ENCODE measurements around the gene E2F1. TPM values are rescaled to one million over a fixed set of nuclear protein-coding genes. Genes with fewer than 3 reads are reported as not detected.

Gene E2F1
- total and polyA plus RNA-seq, 2 donors (not counting 3 experiments of a cell fraction or from before 2014, with no cell fraction given), result 20.7 to 29.6 TPM

DNA sequence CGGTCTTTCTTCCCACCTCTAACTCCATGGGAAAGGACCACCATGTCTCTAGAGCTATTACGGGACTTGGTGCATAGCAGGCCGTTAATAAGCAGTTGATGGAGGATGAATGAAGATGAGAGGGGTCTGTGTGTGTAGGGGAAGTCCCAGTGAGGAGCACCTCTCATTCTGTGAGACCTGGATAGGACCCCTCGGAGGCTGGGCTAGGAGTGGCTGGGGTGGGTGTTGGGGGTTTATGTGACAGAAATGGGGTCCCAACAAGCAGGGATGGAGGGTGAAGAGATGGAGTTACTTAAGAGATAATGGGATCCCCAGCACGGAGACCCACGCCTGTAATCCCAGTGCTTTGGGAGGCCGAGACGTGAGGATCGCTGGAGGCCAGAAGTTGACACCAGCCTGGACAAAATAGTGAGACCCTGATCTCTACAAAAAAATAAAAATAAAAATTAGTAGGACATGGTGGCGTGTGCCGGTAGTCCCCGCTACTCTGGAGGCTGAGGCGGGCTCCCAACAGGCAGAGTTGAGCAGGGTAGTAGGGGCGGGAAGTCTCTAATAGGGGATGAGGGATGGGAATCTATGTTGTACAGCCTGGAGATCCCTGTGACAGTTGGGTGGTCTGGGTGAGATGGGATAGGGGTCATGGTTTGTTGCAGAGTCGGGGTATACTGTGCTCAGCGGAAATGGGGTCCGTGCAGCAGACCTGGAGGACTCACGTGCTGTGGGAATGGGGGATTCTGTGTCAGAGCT, 44.9 kb upstream of the E2F1 start:
- TSS peak; percentile 80 for BruUV-seq (replicated peaks)
- peak overlapping the region; percentile 66 for H3K9ac ChIP-seq (replicated peaks; ENCODE audit: extremely low read depth, insufficient read depth, low read length)
- peak overlapping the region; percentile 44 for H3K27ac ChIP-seq (ENCODE audit: insufficient read depth, low read depth, low read length)
- intact Hi-C loops (cut with micrococcal nuclease) (loop anchor here (1.0 to 5.0 kb wide), 6 partner anchors 44 to 396 kb away; partner anchors contain the start of genes E2F1 and NECAB3), dilution Hi-C loops (cut with MboI; ENCODE audit: extremely low pct_ligation_motif_present, low sequenced_read_pairs) (no loop called here)
- H3K36me3 ChIP-seq (ENCODE audit: control insufficient read depth in 2 of 2, extremely low read depth in 1 of 2, insufficient read depth in 2 of 2, low read length in 2 of 2), result no peaks in the 10 kb centered on the region
- H3K4me2 ChIP-seq (ENCODE audit: insufficient read depth, low read length), result peak overlapping the region; percentile 71
- DNase-seq (ENCODE audit: low read depth, low spot score) (no peak), FAIRE-seq (no peak)
- H4K20me1 ChIP-seq (replicated peaks; ENCODE audit: control insufficient read depth, extremely low read depth, insufficient read depth, low read length), result no peaks in the 10 kb centered on the region
- peak overlapping the region; percentile 97 for H2AFZ ChIP-seq (ENCODE audit: low read depth, low read length)
- CTCF ChIA-PET, result interaction anchor here (0.6 to 2.0 kb wide), 5 partner anchors 11 to 337 kb away, joined by 3 to 14 read pairs (median 8); partner anchors contain the start of genes CHMP4B and PXMP4
- peaks cover 22% of the 10 kb centered on the region for H3K4me1 ChIP-seq (ENCODE audit: control insufficient read depth, extremely low read depth, insufficient read depth, low read length)
- no peaks in the 10 kb centered on the region for H3K79me2 ChIP-seq (ENCODE audit: control insufficient read depth, insufficient read depth, low read length)
- POLR2A ChIA-PET, result no interaction called here
- TF ChIP-seq POLR2A (IDR thresholded peaks at IDR 0.05; ENCODE audit: low read depth, low read length) (no peak), POLR2AphosphoS5 (IDR thresholded peaks at IDR 0.05; ENCODE audit: insufficient read depth, low read depth, low read length) (no peak), FOS (IDR thresholded peaks at IDR 0.05; ENCODE audit: borderline replicate concordance, insufficient read depth, low read length) (no peak), JUN (IDR thresholded peaks at IDR 0.05; ENCODE audit: borderline replicate concordance, insufficient read depth, insufficient read length, low read depth) (no peak), MYC (IDR thresholded peaks at IDR 0.05; ENCODE audit: low read depth, low read length) (no peak), MAX (IDR thresholded peaks at IDR 0.05; ENCODE audit: insufficient read depth, insufficient read length) (no peak), EZH2 (IDR thresholded peaks at IDR 0.05; ENCODE audit: borderline replicate concordance, low read depth, low read length, severe bottlenecking) (no peak), GATA2 (IDR thresholded peaks at IDR 0.05; ENCODE audit: insufficient read depth, insufficient read length, low read depth, low read length) (no peak)
- TF ChIP-seq, protein P1, sequence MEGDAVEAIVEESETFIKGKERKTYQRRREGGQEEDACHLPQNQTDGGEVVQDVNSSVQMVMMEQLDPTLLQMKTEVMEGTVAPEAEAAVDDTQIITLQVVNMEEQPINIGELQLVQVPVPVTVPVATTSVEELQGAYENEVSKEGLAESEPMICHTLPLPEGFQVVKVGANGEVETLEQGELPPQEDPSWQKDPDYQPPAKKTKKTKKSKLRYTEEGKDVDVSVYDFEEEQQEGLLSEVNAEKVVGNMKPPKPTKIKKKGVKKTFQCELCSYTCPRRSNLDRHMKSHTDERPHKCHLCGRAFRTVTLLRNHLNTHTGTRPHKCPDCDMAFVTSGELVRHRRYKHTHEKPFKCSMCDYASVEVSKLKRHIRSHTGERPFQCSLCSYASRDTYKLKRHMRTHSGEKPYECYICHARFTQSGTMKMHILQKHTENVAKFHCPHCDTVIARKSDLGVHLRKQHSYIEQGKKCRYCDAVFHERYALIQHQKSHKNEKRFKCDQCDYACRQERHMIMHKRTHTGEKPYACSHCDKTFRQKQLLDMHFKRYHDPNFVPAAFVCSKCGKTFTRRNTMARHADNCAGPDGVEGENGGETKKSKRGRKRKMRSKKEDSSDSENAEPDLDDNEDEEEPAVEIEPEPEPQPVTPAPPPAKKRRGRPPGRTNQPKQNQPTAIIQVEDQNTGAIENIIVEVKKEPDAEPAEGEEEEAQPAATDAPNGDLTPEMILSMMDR (IDR thresholded peaks at IDR 0.05; ENCODE audit: extremely low read depth in 1 of 2, insufficient read depth in 1 of 2, low read depth in 1 of 2, low read length in 2 of 2), result no peak
- no peaks in the 10 kb centered on the region for H3K9me3 ChIP-seq (replicated peaks; ENCODE audit: control insufficient read depth, insufficient read depth, low read length)
- peak overlapping the region; percentile 11 to 56 (median 47) for H3K4me3 ChIP-seq (replicated peaks in 1 of 3; ENCODE audit: insufficient read depth in 1 of 3, low read depth in 1 of 3, low read length in 3 of 3)
- no peaks in the 10 kb centered on the region for H3K9me1 ChIP-seq (replicated peaks; ENCODE audit: control insufficient read depth, extremely low read depth, insufficient read depth, low read length)
- no peaks in the 10 kb centered on the region for H3K27me3 ChIP-seq (ENCODE audit: control insufficient read depth in 2 of 2, insufficient read depth in 2 of 2, low read length in 2 of 2)
